Measurements from ENCODE around the gene GPR152. TPM values are rescaled to one million over a fixed set of nuclear protein-coding genes. Genes with fewer than 3 reads are reported as not detected.

GPR152 gene
- total RNA-seq, 1 donor from 2014 or later = not detected

DNA sequence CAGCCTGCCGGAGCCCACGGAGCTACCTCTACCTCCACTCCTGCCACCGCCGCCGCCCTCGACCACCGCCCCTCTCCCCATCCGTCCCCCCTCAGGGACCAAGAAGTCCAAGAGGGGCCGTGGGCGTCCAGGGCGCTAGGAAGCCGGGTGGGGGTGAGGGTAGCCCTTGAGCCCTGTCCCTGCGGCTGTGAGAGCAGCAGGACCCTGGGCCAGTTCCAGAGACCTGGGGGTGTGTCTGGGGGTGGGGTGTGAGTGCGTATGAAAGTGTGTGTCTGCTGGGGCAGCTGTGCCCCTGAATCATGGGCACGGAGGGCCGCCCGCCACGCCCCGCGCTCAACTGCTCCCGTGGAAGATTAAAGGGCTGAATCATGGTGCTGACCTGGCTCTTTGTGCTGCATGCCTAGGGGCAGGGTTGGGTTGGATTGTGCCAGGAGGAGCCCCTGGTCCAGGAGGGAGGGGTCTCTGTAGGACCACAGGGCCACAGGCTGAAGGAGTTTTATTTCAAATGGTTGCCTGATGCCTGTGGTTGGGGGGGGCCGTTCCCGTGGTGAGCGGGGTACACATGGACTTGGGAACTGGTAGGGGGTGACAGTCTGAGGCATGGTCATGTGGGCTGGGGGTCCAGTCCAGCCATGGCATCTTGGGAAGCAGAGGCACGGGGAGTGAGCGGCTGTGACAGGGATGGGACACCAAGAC is 17.4 kb downstream of the GPR152 start:
- Histone ChIP-seq H3K4me3 (ENCODE audit: low read length in 3 of 3) (no peak overlapping the region), H3K36me3 (ENCODE audit: control insufficient read depth in 3 of 3, insufficient read depth in 3 of 3, low read length in 3 of 3) (peaks cover 42 to 57% (median 52%) of the 10 kb centered on the region in 3 donors), H3K27ac (ENCODE audit: low read depth, low read length) (peak overlapping the region; percentile 19), H3K27me3 (ENCODE audit: control insufficient read depth in 3 of 3, insufficient read depth in 3 of 3, low read length in 3 of 3) (no peaks in the 10 kb centered on the region), H3K9me3 (ENCODE audit: control insufficient read depth in 3 of 3, low read length in 3 of 3) (no peaks in the 10 kb centered on the region), H3K9ac (ENCODE audit: low read depth in 1 of 3, low read length in 3 of 3) (peak overlapping the region in 1 of 3 donors; percentile 45), H3K4me1 (ENCODE audit: control insufficient read depth in 3 of 3, insufficient read depth in 3 of 3, low read length in 3 of 3) (peaks cover 7 to 24% (median 16%) of the 10 kb centered on the region in 3 donors)

DNA sequence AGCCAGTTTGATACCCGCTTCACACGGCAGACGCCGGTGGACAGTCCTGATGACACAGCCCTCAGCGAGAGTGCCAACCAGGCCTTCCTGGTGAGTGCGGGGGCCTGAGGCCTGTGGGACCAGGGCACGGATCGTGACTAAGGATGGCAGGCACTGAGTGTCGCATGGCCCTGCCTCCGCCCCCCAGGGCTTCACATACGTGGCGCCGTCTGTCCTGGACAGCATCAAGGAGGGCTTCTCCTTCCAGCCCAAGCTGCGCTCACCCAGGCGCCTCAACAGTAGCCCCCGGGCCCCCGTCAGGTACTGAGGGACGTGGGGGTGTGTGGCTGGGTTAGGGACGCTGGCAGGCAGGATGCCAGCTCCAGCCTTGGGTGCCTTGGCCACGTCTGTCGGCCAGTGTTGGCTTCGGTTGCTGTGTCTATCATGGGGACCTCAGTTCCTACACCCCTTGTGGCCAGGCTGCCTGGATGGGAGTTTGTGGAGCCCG is 18.1 kb downstream of the GPR152 start:
- H3K9me3 ChIP-seq (ENCODE audit: control insufficient read depth in 3 of 3, low read length in 3 of 3) = no peaks in the 10 kb centered on the region
- H3K9ac ChIP-seq (ENCODE audit: low read depth in 1 of 3, low read length in 3 of 3) = no peak overlapping the region
- H3K27ac ChIP-seq (ENCODE audit: low read depth, low read length) = no peak overlapping the region
- no peaks in the 10 kb centered on the region for H3K27me3 ChIP-seq (ENCODE audit: control insufficient read depth in 3 of 3, insufficient read depth in 3 of 3, low read length in 3 of 3)
- H3K4me1 ChIP-seq (ENCODE audit: control insufficient read depth in 3 of 3, insufficient read depth in 3 of 3, low read length in 3 of 3) = peaks cover 4 to 25% (median 13%) of the 10 kb centered on the region in 3 donors
- no peak overlapping the region for H3K4me3 ChIP-seq (ENCODE audit: low read length in 3 of 3)
- peaks cover 42 to 60% (median 53%) of the 10 kb centered on the region in 3 donors for H3K36me3 ChIP-seq (ENCODE audit: control insufficient read depth in 3 of 3, insufficient read depth in 3 of 3, low read length in 3 of 3)

GRCh38 chr11:67433536-67434394 is 18.8 kb downstream of the GPR152 start:
- no peak overlapping the region for H3K27ac ChIP-seq (ENCODE audit: low read depth, low read length)
- H3K36me3 ChIP-seq (ENCODE audit: control insufficient read depth in 3 of 3, insufficient read depth in 3 of 3, low read length in 3 of 3) = peaks cover 42 to 63% (median 52%) of the 10 kb centered on the region in 3 donors
- no peak overlapping the region for H3K9ac ChIP-seq (ENCODE audit: low read depth in 1 of 3, low read length in 3 of 3)
- H3K4me3 ChIP-seq (ENCODE audit: low read length in 3 of 3) = no peak overlapping the region
- peaks cover 9 to 25% (median 14%) of the 10 kb centered on the region in 3 donors for H3K4me1 ChIP-seq (ENCODE audit: control insufficient read depth in 3 of 3, insufficient read depth in 3 of 3, low read length in 3 of 3)
- H3K9me3 ChIP-seq (ENCODE audit: control insufficient read depth in 3 of 3, low read length in 3 of 3) = no peaks in the 10 kb centered on the region
- no peaks in the 10 kb centered on the region for H3K27me3 ChIP-seq (ENCODE audit: control insufficient read depth in 3 of 3, insufficient read depth in 3 of 3, low read length in 3 of 3)

DNA sequence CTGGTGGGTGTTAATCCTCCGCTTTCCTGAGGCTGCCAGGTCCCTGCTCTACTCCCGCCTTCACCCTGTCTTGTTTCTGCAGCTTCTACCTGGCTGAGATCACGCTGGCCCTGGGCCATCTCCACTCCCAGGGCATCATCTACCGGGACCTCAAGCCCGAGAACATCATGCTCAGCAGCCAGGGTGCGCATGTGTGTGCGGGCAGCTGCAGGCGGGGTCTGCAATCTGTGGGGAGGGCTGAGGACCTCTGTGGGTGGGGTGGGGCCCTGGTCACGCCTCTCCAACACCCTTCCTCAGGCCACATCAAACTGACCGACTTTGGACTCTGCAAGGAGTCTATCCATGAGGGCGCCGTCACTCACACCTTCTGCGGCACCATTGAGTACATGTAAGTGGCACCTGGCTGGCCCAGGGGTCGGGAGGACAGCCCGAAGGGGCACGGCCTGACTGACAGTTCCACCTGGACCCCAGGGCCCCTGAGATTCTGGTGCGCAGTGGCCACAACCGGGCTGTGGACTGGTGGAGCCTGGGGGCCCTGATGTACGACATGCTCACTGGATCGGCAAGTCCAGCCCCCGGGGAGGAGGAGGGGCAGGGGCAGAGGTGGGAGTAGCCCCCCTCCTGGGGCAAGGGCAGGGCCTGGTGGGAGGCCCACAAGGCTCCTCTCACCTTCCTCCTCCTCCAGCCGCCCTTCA is 19.7 kb downstream of the GPR152 start:
- Histone ChIP-seq H3K9me3 (ENCODE audit: control insufficient read depth in 3 of 3, low read length in 3 of 3) (no peaks in the 10 kb centered on the region), H3K27me3 (ENCODE audit: control insufficient read depth in 3 of 3, insufficient read depth in 3 of 3, low read length in 3 of 3) (no peaks in the 10 kb centered on the region), H3K4me1 (ENCODE audit: control insufficient read depth in 3 of 3, insufficient read depth in 3 of 3, low read length in 3 of 3) (peaks cover 12 to 29% (median 16%) of the 10 kb centered on the region in 3 donors), H3K27ac (ENCODE audit: low read depth, low read length) (no peak overlapping the region), H3K4me3 (ENCODE audit: low read length in 3 of 3) (no peak overlapping the region), H3K9ac (ENCODE audit: low read depth in 1 of 3, low read length in 3 of 3) (no peak overlapping the region), H3K36me3 (ENCODE audit: control insufficient read depth in 3 of 3, insufficient read depth in 3 of 3, low read length in 3 of 3) (peaks cover 42 to 61% (median 52%) of the 10 kb centered on the region in 3 donors)

- no peak overlapping the region for H3K4me3 ChIP-seq (ENCODE audit: low read length in 3 of 3)
- H3K27ac ChIP-seq (ENCODE audit: low read depth, low read length) = no peak overlapping the region
- H3K36me3 ChIP-seq (ENCODE audit: control insufficient read depth in 3 of 3, insufficient read depth in 3 of 3, low read length in 3 of 3) = peaks cover 42 to 61% (median 52%) of the 10 kb centered on the region in 3 donors
- H3K27me3 ChIP-seq (ENCODE audit: control insufficient read depth in 3 of 3, insufficient read depth in 3 of 3, low read length in 3 of 3) = no peaks in the 10 kb centered on the region
- peaks cover 15 to 29% (median 18%) of the 10 kb centered on the region in 3 donors for H3K4me1 ChIP-seq (ENCODE audit: control insufficient read depth in 3 of 3, insufficient read depth in 3 of 3, low read length in 3 of 3)
- no peaks in the 10 kb centered on the region for H3K9me3 ChIP-seq (ENCODE audit: control insufficient read depth in 3 of 3, low read length in 3 of 3)
- H3K9ac ChIP-seq (ENCODE audit: low read depth in 1 of 3, low read length in 3 of 3) = no peak overlapping the region
Observed at GRCh38 chr11:67431346-67432249, 20.9 kb downstream of the GPR152 start.

- Histone ChIP-seq H3K4me3 (ENCODE audit: low read length in 3 of 3) (peak overlapping the region; percentile 93 to 94 (median 94)), H3K36me3 (ENCODE audit: control insufficient read depth in 3 of 3, insufficient read depth in 3 of 3, low read length in 3 of 3) (peaks cover 41 to 53% (median 43%) of the 10 kb centered on the region in 3 donors), H3K27me3 (ENCODE audit: control insufficient read depth in 3 of 3, insufficient read depth in 3 of 3, low read length in 3 of 3) (no peaks in the 10 kb centered on the region), H3K9me3 (ENCODE audit: control insufficient read depth in 3 of 3, low read length in 3 of 3) (no peaks in the 10 kb centered on the region), H3K4me1 (ENCODE audit: control insufficient read depth in 3 of 3, insufficient read depth in 3 of 3, low read length in 3 of 3) (peaks cover 15 to 26% (median 16%) of the 10 kb centered on the region in 3 donors), H3K27ac (ENCODE audit: low read depth, low read length) (no peak overlapping the region), H3K9ac (ENCODE audit: low read depth in 1 of 3, low read length in 3 of 3) (peak overlapping the region; percentile 97 to 99 (median 98))
Observed at GRCh38 chr11:67429722-67430121, 22.8 kb downstream of the GPR152 start.

DNA sequence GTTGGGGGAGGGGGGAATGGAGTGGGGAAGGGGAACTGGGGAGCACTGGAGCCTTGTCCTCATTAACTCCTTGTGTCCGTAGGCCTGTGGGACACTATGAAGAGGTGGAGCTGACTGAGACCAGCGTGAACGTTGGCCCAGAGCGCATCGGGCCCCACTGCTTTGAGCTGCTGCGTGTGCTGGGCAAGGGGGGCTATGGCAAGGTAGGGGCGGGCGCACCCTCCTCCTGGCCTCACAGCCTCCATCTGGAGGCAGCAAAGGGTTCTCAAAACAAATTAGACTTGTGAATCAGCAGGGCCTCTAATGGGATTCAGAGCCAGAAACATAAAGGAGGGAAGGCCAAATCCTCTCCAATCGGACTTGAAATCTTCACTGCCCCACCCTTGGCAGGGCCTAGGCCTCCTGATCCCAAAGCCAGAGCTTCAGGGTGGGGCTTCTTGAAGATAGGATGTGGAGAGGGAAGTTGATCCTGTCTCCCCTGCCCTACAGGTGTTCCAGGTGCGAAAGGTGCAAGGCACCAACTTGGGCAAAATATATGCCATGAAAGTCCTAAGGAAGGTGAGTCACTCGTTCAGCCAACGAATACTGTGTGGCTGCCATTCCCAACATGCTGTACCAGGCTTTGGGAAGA is 23.4 kb downstream of the GPR152 start:
- H3K27me3 ChIP-seq (ENCODE audit: control insufficient read depth in 3 of 3, insufficient read depth in 3 of 3, low read length in 3 of 3) = no peaks in the 10 kb centered on the region
- peak overlapping the region; percentile 97 to 99 (median 98) for H3K9ac ChIP-seq (ENCODE audit: low read depth in 1 of 3, low read length in 3 of 3)
- H3K4me3 ChIP-seq (ENCODE audit: low read length in 3 of 3) = peak overlapping the region; percentile 93 to 94 (median 94)
- peak overlapping the region; percentile 90 for H3K27ac ChIP-seq (ENCODE audit: low read depth, low read length)
- no peaks in the 10 kb centered on the region for H3K9me3 ChIP-seq (ENCODE audit: control insufficient read depth in 3 of 3, low read length in 3 of 3)
- peaks cover 35 to 51% (median 42%) of the 10 kb centered on the region in 3 donors for H3K36me3 ChIP-seq (ENCODE audit: control insufficient read depth in 3 of 3, insufficient read depth in 3 of 3, low read length in 3 of 3)
- H3K4me1 ChIP-seq (ENCODE audit: control insufficient read depth in 3 of 3, insufficient read depth in 3 of 3, low read length in 3 of 3) = peaks cover 15 to 26% (median 16%) of the 10 kb centered on the region in 3 donors

DNA sequence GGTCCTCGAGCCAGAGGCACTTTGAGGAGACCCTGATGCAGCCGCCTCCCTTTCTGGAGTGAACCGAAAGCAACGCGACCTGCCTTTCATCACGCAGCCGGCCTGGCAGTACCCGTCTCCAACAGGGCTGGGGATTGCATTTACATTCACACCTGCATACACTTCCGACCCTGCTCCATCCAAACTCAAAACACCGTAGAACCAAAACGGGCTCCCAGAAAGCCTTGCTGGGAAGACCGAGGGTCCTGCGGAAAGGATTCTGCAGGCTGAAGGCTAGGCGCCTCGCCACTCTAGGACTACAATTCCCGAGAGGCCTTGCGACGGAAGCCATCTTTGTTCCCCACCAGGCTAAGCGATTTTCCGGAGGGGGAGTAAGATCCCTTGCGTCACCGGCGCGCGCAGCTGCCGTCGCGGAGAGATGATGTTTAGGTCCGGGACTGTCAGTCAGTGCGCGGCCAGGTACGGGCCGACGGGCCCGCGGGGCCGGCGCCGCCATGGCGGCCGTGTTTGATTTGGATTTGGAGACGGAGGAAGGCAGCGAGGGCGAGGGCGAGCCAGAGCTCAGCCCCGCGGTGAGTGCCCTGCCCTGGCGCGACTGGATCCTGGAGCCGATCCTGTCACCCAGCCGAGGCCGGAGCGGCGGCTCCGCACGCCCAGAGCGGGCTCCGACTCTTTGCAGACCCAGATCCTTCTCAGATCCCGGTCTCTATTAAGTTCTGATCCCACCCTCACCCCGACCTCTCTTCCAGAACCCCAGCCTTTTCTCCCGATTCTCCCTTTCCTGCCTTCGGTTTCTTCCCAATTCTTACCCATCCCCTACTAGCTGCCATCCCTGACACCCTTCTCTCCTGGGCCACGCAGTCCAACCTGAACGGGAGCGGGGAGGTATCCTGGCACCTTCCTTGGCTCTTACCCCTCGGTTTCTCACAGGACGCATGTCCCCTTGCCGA is 24.2 kb downstream of the GPR152 start, which contains the start of gene RPS6KB2:
Gene RPS6KB2, plus strand, starts transcription at position 443 of the 950 bp plus-strand sequence. Its CDS starts 52 bp downstream, at position 495.
- Histone ChIP-seq H3K9ac (ENCODE audit: low read depth in 1 of 3, low read length in 3 of 3) (peak within 1 kb of the TSS; percentile 97 to 99 (median 98)), H3K27ac (ENCODE audit: low read depth, low read length) (peak within 1 kb of the TSS; percentile 90), H3K27me3 (ENCODE audit: control insufficient read depth in 3 of 3, insufficient read depth in 3 of 3, low read length in 3 of 3) (no peaks in the 10 kb centered on the region), H3K9me3 (ENCODE audit: control insufficient read depth in 3 of 3, low read length in 3 of 3) (no peaks in the 10 kb centered on the region), H3K4me3 (ENCODE audit: low read length in 3 of 3) (peak within 1 kb of the TSS; percentile 93 to 94 (median 94)), H3K36me3 (ENCODE audit: control insufficient read depth in 3 of 3, insufficient read depth in 3 of 3, low read length in 3 of 3) (peaks cover 27 to 47% (median 37%) of the 10 kb centered on the region in 3 donors), H3K4me1 (ENCODE audit: control insufficient read depth in 3 of 3, insufficient read depth in 3 of 3, low read length in 3 of 3) (peaks cover 15 to 30% (median 16%) of the 10 kb centered on the region in 3 donors)
